Measurements from ENCODE around the gene SCARF2. TPM values are rescaled to one million over a fixed set of nuclear protein-coding genes. Genes with fewer than 3 reads are reported as not detected.

Gene SCARF2
- total RNA-seq, 4 donors from 2014 or later, result 14.8 to 25.3 (median 20.1) TPM

GRCh38 chr22:20401376-20402014 is 36.1 kb downstream of the SCARF2 start:
- Histone ChIP-seq H3K9me3 (no peaks in the 10 kb centered on the region), H3K36me3 (peaks cover 0 to 58% of the 10 kb centered on the region in 2 donors), H3K27me3 (no peaks in the 10 kb centered on the region), H3K4me1 (peaks cover 0 to 5% (median 0%) of the 10 kb centered on the region in 3 donors), H3K4me3 (no peak overlapping the region), H3K27ac (no peak overlapping the region)
- 87 to 91% methylated on average over 6 to 8 of the region's 13 CpGs for WGBS, 2 donors (ENCODE audit: low coverage in 1 of 2)
- TF ChIP-seq POLR2A (IDR thresholded peaks at IDR 0.05), result no peak
- no peak for TF ChIP-seq POLR2AphosphoS5 (IDR thresholded peaks at IDR 0.05)
- TF ChIP-seq CTCF (IDR thresholded peaks at IDR 0.05), result no peak
- ATAC-seq, result no peak

GRCh38 chr22:20400606-20401375 is 36.8 kb downstream of the SCARF2 start:
- H3K27me3 ChIP-seq, result no peaks in the 10 kb centered on the region
- ATAC-seq, result no peak
- H3K36me3 ChIP-seq, result peaks cover 0 to 51% of the 10 kb centered on the region in 2 donors
- no peak overlapping the region for H3K27ac ChIP-seq
- TF ChIP-seq CTCF (IDR thresholded peaks at IDR 0.05), result no peak
- no peak for TF ChIP-seq EP300 (IDR thresholded peaks at IDR 0.05)
- no peak for TF ChIP-seq POLR2A (IDR thresholded peaks at IDR 0.05)
- TF ChIP-seq POLR2AphosphoS5 (IDR thresholded peaks at IDR 0.05), result no peak
- peaks cover 0 to 12% (median under 1%) of the 10 kb centered on the region in 3 donors for H3K4me1 ChIP-seq
- H3K4me3 ChIP-seq, result no peak overlapping the region
- H3K9me3 ChIP-seq, result no peaks in the 10 kb centered on the region
- WGBS, 2 donors (ENCODE audit: low coverage in 1 of 2), result 93 to 94% methylated on average over 3 to 10 of the region's 15 CpGs

- Histone ChIP-seq H3K4me1 (peaks cover 0 to 19% (median 6%) of the 10 kb centered on the region in 3 donors), H3K27me3 (no peaks in the 10 kb centered on the region), H3K36me3 (peaks cover 0 to 44% of the 10 kb centered on the region in 2 donors), H3K4me3 (no peak overlapping the region), H3K9me3 (no peaks in the 10 kb centered on the region), H3K27ac (no peak overlapping the region)
- WGBS, 2 donors (ENCODE audit: low coverage in 1 of 2), result 57 to 80% methylated on average over 3 of the region's 4 CpGs
- no peak for TF ChIP-seq CTCF (IDR thresholded peaks at IDR 0.05)
- no peak for TF ChIP-seq EP300 (IDR thresholded peaks at IDR 0.05)
- no peak for TF ChIP-seq POLR2AphosphoS5 (IDR thresholded peaks at IDR 0.05)
- TF ChIP-seq POLR2A (IDR thresholded peaks at IDR 0.05), result no peak
- ATAC-seq, result no peak
Measured at GRCh38 chr22:20399866-20400605, 37.6 kb downstream of the SCARF2 start.

GRCh38 chr22:20398420-20398819 is 39.2 kb downstream of the SCARF2 start:
- no peak overlapping the region for H3K27ac ChIP-seq
- no peaks in the 10 kb centered on the region for H3K27me3 ChIP-seq
- WGBS, 2 donors (ENCODE audit: low coverage in 1 of 2), result 86 to 97% methylated on average over 5 of the region's 5 CpGs
- no peak overlapping the region for H3K4me3 ChIP-seq
- TF ChIP-seq POLR2AphosphoS5 (IDR thresholded peaks at IDR 0.05), result no peak
- no peak for TF ChIP-seq CTCF (IDR thresholded peaks at IDR 0.05)
- TF ChIP-seq EP300 (IDR thresholded peaks at IDR 0.05), result no peak
- no peak for TF ChIP-seq POLR2A (IDR thresholded peaks at IDR 0.05)
- peaks cover 0 to 30% (median 10%) of the 10 kb centered on the region in 3 donors for H3K4me1 ChIP-seq
- no peaks in the 10 kb centered on the region for H3K9me3 ChIP-seq
- peaks cover 0 to 27% of the 10 kb centered on the region in 2 donors for H3K36me3 ChIP-seq
- no peak for ATAC-seq
